ENCODE measurements around the gene NAPB.

DNA sequence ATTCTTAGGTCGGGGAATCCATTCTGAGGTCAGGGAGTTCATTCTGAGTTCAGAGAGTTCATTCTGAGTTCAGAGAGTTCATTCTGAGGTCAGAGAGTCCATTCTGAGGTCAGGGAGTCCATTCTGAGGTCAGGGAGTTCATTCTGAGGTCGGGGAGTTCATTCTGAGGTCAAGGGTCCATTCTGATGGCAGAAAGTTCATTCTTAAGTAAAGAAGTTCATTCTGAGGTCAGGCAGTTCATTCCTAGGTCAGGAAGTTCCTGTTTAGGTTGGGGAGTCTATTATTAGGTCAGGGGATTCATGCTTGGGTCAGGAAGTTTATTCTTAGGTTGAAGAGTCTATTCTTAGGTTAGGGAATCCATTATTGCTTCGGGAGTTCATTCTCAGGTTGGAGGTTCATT is 87.2 kb downstream of the NAPB start:
- TF ChIP-seq POLR2A (IDR thresholded peaks at IDR 0.05), result no peak
- TF ChIP-seq, protein P1, sequence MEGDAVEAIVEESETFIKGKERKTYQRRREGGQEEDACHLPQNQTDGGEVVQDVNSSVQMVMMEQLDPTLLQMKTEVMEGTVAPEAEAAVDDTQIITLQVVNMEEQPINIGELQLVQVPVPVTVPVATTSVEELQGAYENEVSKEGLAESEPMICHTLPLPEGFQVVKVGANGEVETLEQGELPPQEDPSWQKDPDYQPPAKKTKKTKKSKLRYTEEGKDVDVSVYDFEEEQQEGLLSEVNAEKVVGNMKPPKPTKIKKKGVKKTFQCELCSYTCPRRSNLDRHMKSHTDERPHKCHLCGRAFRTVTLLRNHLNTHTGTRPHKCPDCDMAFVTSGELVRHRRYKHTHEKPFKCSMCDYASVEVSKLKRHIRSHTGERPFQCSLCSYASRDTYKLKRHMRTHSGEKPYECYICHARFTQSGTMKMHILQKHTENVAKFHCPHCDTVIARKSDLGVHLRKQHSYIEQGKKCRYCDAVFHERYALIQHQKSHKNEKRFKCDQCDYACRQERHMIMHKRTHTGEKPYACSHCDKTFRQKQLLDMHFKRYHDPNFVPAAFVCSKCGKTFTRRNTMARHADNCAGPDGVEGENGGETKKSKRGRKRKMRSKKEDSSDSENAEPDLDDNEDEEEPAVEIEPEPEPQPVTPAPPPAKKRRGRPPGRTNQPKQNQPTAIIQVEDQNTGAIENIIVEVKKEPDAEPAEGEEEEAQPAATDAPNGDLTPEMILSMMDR (IDR thresholded peaks at IDR 0.05), result no peak
